H9 (cell line): ENCODE measurements around the gene TUBA3E. TPM values are rescaled to one million over a fixed set of nuclear protein-coding genes. Genes with fewer than 3 reads are reported as not detected.
"Not testable (repeated sequence)": the region's sequence is repeated elsewhere in the genome, so short reads cannot be mapped to it uniquely, and the experiment has no call there.

Source experiments
- DNase-seq: peaks from one replicate; pipeline ENCODE4 v3.0.0-alpha.2; 2017
- H2AFZ ChIP-seq: one replicate; pipeline ENCODE4 v1.6.1; 2013; ENCODE audit warnings: mild to moderate bottlenecking, low read length, control low read depth, moderate library complexity
- H2AK5ac ChIP-seq: 2 replicates; pipeline ENCODE4 v1.6.1; 2013; ENCODE audit warnings: low read length, control low read depth, mixed read lengths; ENCODE audit not compliant: insufficient read length
- H2BK120ac ChIP-seq: one replicate; pipeline ENCODE4 v1.6.1; 2013; ENCODE audit warnings: low read depth, mild to moderate bottlenecking, low read length, control low read depth, inconsistent platforms; ENCODE audit not compliant: poor library complexity, severe bottlenecking
- H2BK12ac ChIP-seq: 2 replicates; pipeline ENCODE4 v1.6.1; 2013; ENCODE audit warnings: low read length, control low read depth, mixed read lengths, low read depth; ENCODE audit not compliant: insufficient read length
- H2BK15ac ChIP-seq: 2 replicates; pipeline ENCODE4 v1.6.1; 2013; ENCODE audit warnings: low read depth, low read length, control low read depth
- H2BK20ac ChIP-seq: one replicate; pipeline ENCODE4 v1.6.1; 2013; ENCODE audit warnings: low read depth, mild to moderate bottlenecking, low read length, control low read depth, inconsistent platforms; ENCODE audit not compliant: poor library complexity, severe bottlenecking
- H2BK5ac ChIP-seq: 2 replicates; pipeline ENCODE4 v1.6.1; 2013; ENCODE audit warnings: low read length, control low read depth, mixed read lengths; ENCODE audit not compliant: insufficient read length
- H3K14ac ChIP-seq: 2 replicates; pipeline ENCODE4 v1.6.1; 2013; ENCODE audit warnings: low read length, control low read depth; ENCODE audit not compliant: insufficient read depth
- H3K18ac ChIP-seq: 2 replicates; pipeline ENCODE4 v1.6.1; 2013; ENCODE audit warnings: low read depth, mild to moderate bottlenecking, mixed read lengths, low read length, control low read depth; ENCODE audit not compliant: insufficient read length
- H3K23ac ChIP-seq: 2 replicates; pipeline ENCODE4 v1.6.1; 2013; ENCODE audit warnings: low read length, control low read depth, mixed read lengths, low read depth; ENCODE audit not compliant: insufficient read length
- H3K23me2 ChIP-seq: 2 replicates; pipeline ENCODE4 v1.6.1; 2013; ENCODE audit warnings: low read depth, mild to moderate bottlenecking, mixed read lengths, low read length, control low read depth; ENCODE audit not compliant: insufficient read length, poor library complexity, severe bottlenecking
- H3K27ac ChIP-seq: 2 replicates; pipeline ENCODE4 v1.5.1; 2013; ENCODE audit warnings: low read length, control low read depth, mixed read lengths, low read depth; ENCODE audit not compliant: insufficient read length
- H3K27me3 ChIP-seq: 2 replicates; pipeline ENCODE4 v1.6.1; 2013; ENCODE audit warnings: low read length, control low read depth, inconsistent platforms; ENCODE audit not compliant: insufficient read depth
- H3K4ac ChIP-seq: 2 replicates; pipeline ENCODE4 v1.6.1; 2013; ENCODE audit warnings: low read depth, mild to moderate bottlenecking, control low read depth, inconsistent platforms, low read length, moderate library complexity
- H3K4me1 ChIP-seq: 2 replicates; pipeline ENCODE4 v1.6.1; 2013; ENCODE audit warnings: low read length, control low read depth, inconsistent platforms; ENCODE audit not compliant: insufficient read depth
- H3K4me2 ChIP-seq: 2 replicates; pipeline ENCODE4 v1.6.1; 2013; ENCODE audit warnings: low read length, control low read depth, mixed read lengths; ENCODE audit not compliant: insufficient read length, insufficient read depth
- H3K56ac ChIP-seq: 2 replicates; pipeline ENCODE4 v1.6.1; 2013; ENCODE audit warnings: low read depth, mild to moderate bottlenecking, mixed read lengths, low read length, control low read depth; ENCODE audit not compliant: insufficient read length
- H3K79me1 ChIP-seq: 2 replicates; pipeline ENCODE4 v1.6.1; 2013; ENCODE audit warnings: low read depth, mild to moderate bottlenecking, moderate library complexity, low read length, control low read depth, inconsistent platforms; ENCODE audit not compliant: insufficient read depth, poor library complexity, severe bottlenecking
- H3K79me2 ChIP-seq: 2 replicates; pipeline ENCODE4 v1.6.1; 2013; ENCODE audit warnings: low read length, control low read depth, inconsistent platforms; ENCODE audit not compliant: insufficient read depth
- H3K9ac ChIP-seq: 2 replicates; pipeline ENCODE4 v1.6.1; 2013; ENCODE audit warnings: low read length, control low read depth, mixed read lengths; ENCODE audit not compliant: insufficient read length; ENCODE audit errors: extremely low read depth
- H3K9me3 ChIP-seq: one replicate; pipeline ENCODE4 v1.6.1; 2013; ENCODE audit warnings: low read depth, low read length, inconsistent platforms; ENCODE audit not compliant: control insufficient read depth
- H3T11ph ChIP-seq: one replicate; pipeline ENCODE4 v1.6.1; 2013; ENCODE audit warnings: mild to moderate bottlenecking, low read length, control low read depth, inconsistent platforms
- H4K20me1 ChIP-seq: one replicate; pipeline ENCODE4 v1.6.1; 2013; ENCODE audit not compliant: control insufficient read depth, insufficient read length, insufficient read depth
- H4K5ac ChIP-seq: 2 replicates; pipeline ENCODE4 v1.6.1; 2013; ENCODE audit warnings: low read depth, mild to moderate bottlenecking, mixed read lengths, low read length, control low read depth; ENCODE audit not compliant: insufficient read length
- H4K8ac ChIP-seq: replicated peaks from 2 replicates; pipeline ENCODE4 v1.6.1; 2013; ENCODE audit warnings: low read length, control low read depth, mixed read lengths, low read depth; ENCODE audit not compliant: insufficient read length
- H4K91ac ChIP-seq: 2 replicates; pipeline ENCODE4 v1.6.1; 2013; ENCODE audit warnings: low read depth, mild to moderate bottlenecking, moderate library complexity, mixed read lengths, low read length, control low read depth; ENCODE audit not compliant: insufficient read length
- H3K27ac Mint-ChIP-seq, 3 experiments: 2 replicates in 2 of 3; 3 replicates in 1 of 3; pipeline ENCODE4 v1.8.0; 2020 to 2021; ENCODE audit warnings: mixed read lengths in 3 of 3, mild to moderate bottlenecking in 1 of 3, moderate library complexity in 1 of 3
- H3K27me3 Mint-ChIP-seq: 2 replicates; pipeline ENCODE4 v1.8.0; 2021; ENCODE audit warnings: low read depth, mild to moderate bottlenecking, moderate library complexity, mixed read lengths
- H3K36me3 Mint-ChIP-seq, 3 experiments: 2 replicates in 2 of 3; 3 replicates in 1 of 3; pipeline ENCODE4 v1.8.0; 2020 to 2021; ENCODE audit warnings: low read depth in 3 of 3, mixed read lengths in 3 of 3; ENCODE audit not compliant: insufficient read depth in 1 of 3
- H3K4me1 Mint-ChIP-seq, 2 experiments: 2 replicates each; pipeline ENCODE4 v1.8.0; 2020; ENCODE audit warnings: mixed read lengths in 2 of 2
- H3K4me3 Mint-ChIP-seq, 2 experiments: 2 replicates in 1 of 2; 3 replicates in 1 of 2; pipeline ENCODE4 v1.8.0; 2020 to 2021; ENCODE audit warnings: mild to moderate bottlenecking in 2 of 2, mixed read lengths in 2 of 2, moderate library complexity in 1 of 2
- H3K9me3 Mint-ChIP-seq, 2 experiments: 2 replicates in 1 of 2; 3 replicates in 1 of 2; pipeline ENCODE4 v1.8.0; 2020; ENCODE audit warnings: mild to moderate bottlenecking in 2 of 2, mixed read lengths in 2 of 2, moderate library complexity in 1 of 2
- CTCF ChIP-seq: fragments of 200-600 bp; sonication (generic); conservative IDR thresholded peaks from 3 replicates; pipeline ENCODE4 v1.8.0; 2021; ENCODE audit warnings: antibody characterized with exemption, mild to moderate bottlenecking
- WGBS: extraction: QIAGEN DNeasy Blood & Tissue Kit; methylation state at CpG from one replicate; pipeline ENCODE4 v1.1.7; 2013; ENCODE audit warnings: missing lambda C conversion rate, low lambda C conversion rate, mixed read lengths; ENCODE audit not compliant: insufficient read length; ENCODE audit errors: extremely low coverage; 5-methylcytosine and 5-hydroxymethylcytosine counted together
- total RNA-seq: library from RNA; stranded (reverse); gene quantifications from 2 replicates; pipeline ENCODE4 v1.2.1, GENCODE V29; 2021

TUBA3E gene
- total RNA-seq, 1 experiment from 2014 or later: 0.26 TPM

- H4K91ac ChIP-seq: no peak overlapping the region
- H2BK20ac ChIP-seq: no peak overlapping the region
- peaks cover 7 to 41% (median 35%) of the 10 kb centered on the region in 3 experiments; a peak in 6 of 7 replicates for H3K36me3 Mint-ChIP-seq
- no peaks in the 10 kb centered on the region for H3K23me2 ChIP-seq
- no peak overlapping the region for H3K18ac ChIP-seq
- no peak overlapping the region for H2AFZ ChIP-seq
- no peaks in the 10 kb centered on the region for H3K79me1 ChIP-seq
- no peak overlapping the region for H3K9ac ChIP-seq
- DNase-seq: no peak
- no peak for TF ChIP-seq CTCF
- H3K9me3 Mint-ChIP-seq: no peaks in the 10 kb centered on the region
- no peak overlapping the region for H2BK5ac ChIP-seq
- no peaks in the 10 kb centered on the region for H3K79me2 ChIP-seq
- no peak overlapping the region for H4K5ac ChIP-seq
- no peak overlapping the region for H3K4me2 ChIP-seq
- H3K4me1 Mint-ChIP-seq: peaks cover 0 to 5% of the 10 kb centered on the region in 2 experiments; a peak in 2 of 4 replicates
- H2AK5ac ChIP-seq: no peak overlapping the region
- H2BK120ac ChIP-seq: no peak overlapping the region
- H3K4ac ChIP-seq: no peak overlapping the region
- H3K56ac ChIP-seq: no peak overlapping the region
- H3K27me3 ChIP-seq: no peaks in the 10 kb centered on the region
- H3T11ph ChIP-seq: no peak overlapping the region
- H4K20me1 ChIP-seq: no peaks in the 10 kb centered on the region
- H3K9me3 ChIP-seq: no peaks in the 10 kb centered on the region
- no peak overlapping the region for H2BK12ac ChIP-seq
- no peak overlapping the region for H2BK15ac ChIP-seq
- H4K8ac ChIP-seq: no peak overlapping the region
- H3K4me1 ChIP-seq: no peaks in the 10 kb centered on the region
- no peak overlapping the region for H3K14ac ChIP-seq
- no CpG with 5 or more reads among the region's 25 CpGs for WGBS
- H3K4me3 Mint-ChIP-seq: no peak overlapping the region
- no peaks in the 10 kb centered on the region for H3K27me3 Mint-ChIP-seq
- no peak overlapping the region for H3K23ac ChIP-seq
- no peak overlapping the region for H3K27ac ChIP-seq
- no peak overlapping the region for H3K27ac Mint-ChIP-seq
These were observed 45.2 kb downstream of the TUBA3E start for GRCh38 chr2:130152816-130153595.

GRCh38 chr2:130152136-130152815, 46.0 kb downstream of the TUBA3E start:
- WGBS: no CpG with 5 or more reads among the region's 27 CpGs
- not testable (repeated sequence) for H3K4me3 Mint-ChIP-seq, H3K27ac ChIP-seq, H3K9me3 Mint-ChIP-seq, H2AFZ ChIP-seq, H3K14ac ChIP-seq, H3K4ac ChIP-seq, H4K8ac ChIP-seq, DNase-seq, H4K20me1 ChIP-seq, H3K27me3 ChIP-seq, H3K4me1 ChIP-seq, H3K79me2 ChIP-seq, H3K56ac ChIP-seq, H2BK12ac ChIP-seq, H4K5ac ChIP-seq, H3K23ac ChIP-seq, H2BK120ac ChIP-seq, H3K27ac Mint-ChIP-seq, H2BK15ac ChIP-seq, H3K9ac ChIP-seq, H3T11ph ChIP-seq, H2AK5ac ChIP-seq, H3K18ac ChIP-seq, H2BK20ac ChIP-seq, H4K91ac ChIP-seq, H3K23me2 ChIP-seq, H3K4me1 Mint-ChIP-seq, H3K79me1 ChIP-seq, H2BK5ac ChIP-seq, H3K27me3 Mint-ChIP-seq, H3K4me2 ChIP-seq, H3K9me3 ChIP-seq
- peaks cover 7 to 39% (median 35%) of the 10 kb centered on the region in 3 experiments; a peak in 6 of 7 replicates for H3K36me3 Mint-ChIP-seq
